Endothelial cell (in vitro differentiated cells): ENCODE data around the gene GNG8. TPM values are rescaled to one million over a fixed set of nuclear protein-coding genes. Genes with fewer than 3 reads are reported as not detected.
A peak's percentile ranks its signal among the peaks of the same experiment; 100 is the strongest.

ENCODE experiments used
- DNase-seq: peaks from one replicate; pipeline ENCODE4 v3.0.0; 2021; ENCODE audit warnings: low spot score
- H3K27ac Mint-ChIP-seq: one replicate; pipeline ENCODE4 v1.8.0; 2021; ENCODE audit warnings: mixed read lengths, inconsistent platforms; ENCODE audit not compliant: unreplicated experiment
- H3K27me3 Mint-ChIP-seq: one replicate; pipeline ENCODE4 v1.8.0; 2021; ENCODE audit warnings: mild to moderate bottlenecking, moderate library complexity, mixed read lengths, inconsistent platforms; ENCODE audit not compliant: unreplicated experiment
- H3K36me3 Mint-ChIP-seq: one replicate; pipeline ENCODE4 v1.8.0; 2021; ENCODE audit warnings: mild to moderate bottlenecking, low read depth, mixed read lengths, inconsistent platforms; ENCODE audit not compliant: unreplicated experiment
- H3K4me1 Mint-ChIP-seq: one replicate; pipeline ENCODE4 v1.8.0; 2021; ENCODE audit warnings: mild to moderate bottlenecking, mixed read lengths, inconsistent platforms; ENCODE audit not compliant: unreplicated experiment
- H3K4me3 Mint-ChIP-seq: one replicate; pipeline ENCODE4 v1.8.0; 2021; ENCODE audit warnings: mild to moderate bottlenecking, mixed read lengths, inconsistent platforms; ENCODE audit not compliant: unreplicated experiment
- H3K9me3 Mint-ChIP-seq: one replicate; pipeline ENCODE4 v1.8.0; 2021; ENCODE audit warnings: mixed read lengths, inconsistent platforms; ENCODE audit not compliant: unreplicated experiment
- total RNA-seq: library from RNA; stranded (reverse); fragmentation: NEBNext Ultra II Directional; extraction: Animal tissue kit (Norgen Biotek cat#: 25700); gene quantifications from one replicate; pipeline ENCODE4 v1.2.1, GENCODE V29; 2021; ENCODE audit not compliant: unreplicated experiment
- TF ChIP-seq, protein P1 (sequence below): fragments of 200-600 bp; sonication (generic); IDR thresholded peaks from one replicate; pipeline ENCODE4 v1.5.0; 2021; ENCODE audit warnings: antibody characterized with exemption; ENCODE audit not compliant: unreplicated experiment

Gene GNG8
- total RNA-seq, 1 donor from 2014 or later: not detected

DNA sequence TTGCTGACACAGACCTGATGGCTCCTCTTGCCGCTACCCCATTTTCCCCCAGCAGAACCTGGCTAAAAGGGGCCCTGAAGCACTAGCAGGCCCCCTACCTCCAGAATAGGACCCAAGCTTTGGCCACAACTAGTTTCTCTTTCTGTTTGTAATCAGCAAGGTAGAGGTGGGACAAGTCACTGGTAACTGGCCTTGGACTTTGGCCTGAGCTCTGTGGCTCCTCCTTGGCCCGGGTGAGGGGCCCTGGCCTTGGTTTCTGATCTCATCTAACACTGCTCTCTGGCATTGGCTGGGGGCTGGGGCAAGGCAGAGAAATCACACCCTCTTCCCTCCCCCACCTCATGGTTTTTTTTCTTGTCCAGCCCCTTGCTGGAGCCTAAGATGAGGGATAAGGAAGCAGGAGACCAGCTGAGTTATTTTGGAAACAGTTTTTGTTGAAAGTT lies 32.8 kb downstream of the GNG8 start:
- Mint-ChIP-seq H3K27me3 (peaks cover 12% of the 10 kb centered on the region), H3K4me1 (peaks cover 20% of the 10 kb centered on the region), H3K27ac (no peak overlapping the region), H3K9me3 (no peaks in the 10 kb centered on the region), H3K36me3 (peaks cover 21% of the 10 kb centered on the region), H3K4me3 (peak overlapping the region; percentile 59)
- TF ChIP-seq, protein P1, sequence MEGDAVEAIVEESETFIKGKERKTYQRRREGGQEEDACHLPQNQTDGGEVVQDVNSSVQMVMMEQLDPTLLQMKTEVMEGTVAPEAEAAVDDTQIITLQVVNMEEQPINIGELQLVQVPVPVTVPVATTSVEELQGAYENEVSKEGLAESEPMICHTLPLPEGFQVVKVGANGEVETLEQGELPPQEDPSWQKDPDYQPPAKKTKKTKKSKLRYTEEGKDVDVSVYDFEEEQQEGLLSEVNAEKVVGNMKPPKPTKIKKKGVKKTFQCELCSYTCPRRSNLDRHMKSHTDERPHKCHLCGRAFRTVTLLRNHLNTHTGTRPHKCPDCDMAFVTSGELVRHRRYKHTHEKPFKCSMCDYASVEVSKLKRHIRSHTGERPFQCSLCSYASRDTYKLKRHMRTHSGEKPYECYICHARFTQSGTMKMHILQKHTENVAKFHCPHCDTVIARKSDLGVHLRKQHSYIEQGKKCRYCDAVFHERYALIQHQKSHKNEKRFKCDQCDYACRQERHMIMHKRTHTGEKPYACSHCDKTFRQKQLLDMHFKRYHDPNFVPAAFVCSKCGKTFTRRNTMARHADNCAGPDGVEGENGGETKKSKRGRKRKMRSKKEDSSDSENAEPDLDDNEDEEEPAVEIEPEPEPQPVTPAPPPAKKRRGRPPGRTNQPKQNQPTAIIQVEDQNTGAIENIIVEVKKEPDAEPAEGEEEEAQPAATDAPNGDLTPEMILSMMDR: no peak
- DNase-seq: no peak

DNA sequence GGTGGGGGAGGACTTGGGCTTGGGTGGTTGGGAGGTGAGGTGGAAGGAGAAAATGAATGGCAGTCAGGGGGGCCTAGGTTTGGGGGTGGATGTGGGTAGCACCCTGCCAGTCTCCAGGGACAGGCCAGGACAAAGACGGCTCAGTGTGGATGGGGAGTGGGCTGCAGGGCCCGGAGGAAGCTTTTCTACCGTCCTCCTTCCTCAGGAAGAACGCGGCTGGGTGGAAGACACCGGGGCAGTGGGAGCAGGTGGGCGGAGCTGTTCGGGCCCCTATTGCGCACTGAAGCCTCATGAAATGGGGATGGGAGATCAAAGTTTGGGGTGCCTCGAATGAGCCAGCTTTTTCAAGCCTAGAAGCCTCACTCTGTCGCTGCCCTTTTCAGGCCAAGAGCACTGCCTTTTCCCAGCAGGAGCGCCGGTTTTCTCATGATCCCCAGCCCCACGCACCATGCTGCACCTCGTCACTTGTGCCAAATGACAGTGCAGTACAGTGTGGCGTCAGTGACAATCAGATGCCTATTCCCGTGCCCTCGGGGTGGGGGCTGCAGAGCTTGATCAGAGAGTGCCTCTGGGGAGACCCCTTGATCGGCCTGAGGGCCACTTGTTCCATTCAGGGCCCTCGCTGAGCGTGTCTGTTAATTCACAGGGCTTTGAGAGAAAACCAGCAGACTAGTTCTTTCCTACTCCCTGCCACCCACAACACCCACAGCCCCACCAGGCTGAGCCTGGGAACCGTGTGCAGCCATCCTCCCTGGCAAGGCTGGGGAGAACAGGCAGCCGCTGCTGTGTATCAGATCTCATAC lies 33.4 kb downstream of the GNG8 start:
- Mint-ChIP-seq H3K36me3 (peaks cover 15% of the 10 kb centered on the region), H3K4me3 (peak overlapping the region; percentile 97), H3K27me3 (peaks cover 10% of the 10 kb centered on the region), H3K27ac (peak overlapping the region; percentile 73), H3K9me3 (no peaks in the 10 kb centered on the region), H3K4me1 (peaks cover 20% of the 10 kb centered on the region)
- TF ChIP-seq, protein P1: no peak
- peak; percentile 41 for DNase-seq

DNA sequence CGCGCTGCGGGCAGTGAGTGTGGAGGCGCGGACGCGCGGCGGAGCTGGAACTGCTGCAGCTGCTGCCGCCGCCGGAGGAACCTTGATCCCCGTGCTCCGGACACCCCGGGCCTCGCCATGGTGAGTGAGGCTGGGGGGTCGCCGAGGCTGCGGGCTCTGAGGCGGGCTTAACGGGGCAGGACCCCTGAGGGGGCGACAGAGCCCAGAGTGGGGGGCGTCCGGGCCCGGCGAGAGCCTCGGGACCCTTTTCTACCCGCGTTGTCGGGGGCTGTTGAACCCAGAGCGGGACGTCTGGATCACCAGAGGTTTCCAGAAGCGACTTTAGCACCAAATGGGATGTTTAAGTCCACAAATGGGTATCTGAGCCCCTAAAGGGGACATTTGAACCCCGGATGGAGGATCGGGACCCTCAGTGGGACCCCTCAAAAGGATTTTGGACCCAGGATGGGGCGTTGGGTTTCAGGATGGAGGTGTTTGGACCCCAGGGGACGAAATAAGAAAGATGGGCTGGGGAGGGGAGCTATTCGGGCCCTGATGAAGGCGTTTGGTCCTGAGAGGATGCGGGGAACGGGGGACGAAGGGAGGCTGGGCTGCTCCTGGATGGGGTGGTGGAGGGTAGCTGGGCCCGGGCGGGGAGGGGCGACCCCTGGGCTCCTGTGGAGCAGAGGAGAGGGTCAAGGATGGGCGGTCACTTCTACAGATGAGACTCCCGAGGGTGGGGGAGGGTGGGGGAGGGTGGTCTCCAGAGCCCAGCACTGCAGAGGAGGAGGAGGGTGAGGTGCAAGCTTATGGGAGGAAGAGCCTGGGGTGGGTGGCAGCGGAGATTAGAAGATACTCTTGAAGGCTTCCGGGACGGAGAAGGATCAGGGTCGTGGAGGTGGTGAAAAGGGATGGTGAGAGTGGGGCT lies 34.4 kb downstream of the GNG8 start, which contains the start of gene CALM3:
Gene CALM3 (plus strand): TSS at position 13 of the 907 bp plus-strand sequence. CDS start 105 bp downstream, at position 118.
- Mint-ChIP-seq H3K4me1 (peaks cover 20% of the 10 kb centered on the region), H3K27ac (peak within 1 kb of the TSS; percentile 100), H3K4me3 (peak within 1 kb of the TSS; percentile 97), H3K27me3 (peaks cover 10% of the 10 kb centered on the region), H3K36me3 (peaks cover 12% of the 10 kb centered on the region), H3K9me3 (no peaks in the 10 kb centered on the region)
- TF ChIP-seq, protein P1: no peak
- no peak for DNase-seq

DNA sequence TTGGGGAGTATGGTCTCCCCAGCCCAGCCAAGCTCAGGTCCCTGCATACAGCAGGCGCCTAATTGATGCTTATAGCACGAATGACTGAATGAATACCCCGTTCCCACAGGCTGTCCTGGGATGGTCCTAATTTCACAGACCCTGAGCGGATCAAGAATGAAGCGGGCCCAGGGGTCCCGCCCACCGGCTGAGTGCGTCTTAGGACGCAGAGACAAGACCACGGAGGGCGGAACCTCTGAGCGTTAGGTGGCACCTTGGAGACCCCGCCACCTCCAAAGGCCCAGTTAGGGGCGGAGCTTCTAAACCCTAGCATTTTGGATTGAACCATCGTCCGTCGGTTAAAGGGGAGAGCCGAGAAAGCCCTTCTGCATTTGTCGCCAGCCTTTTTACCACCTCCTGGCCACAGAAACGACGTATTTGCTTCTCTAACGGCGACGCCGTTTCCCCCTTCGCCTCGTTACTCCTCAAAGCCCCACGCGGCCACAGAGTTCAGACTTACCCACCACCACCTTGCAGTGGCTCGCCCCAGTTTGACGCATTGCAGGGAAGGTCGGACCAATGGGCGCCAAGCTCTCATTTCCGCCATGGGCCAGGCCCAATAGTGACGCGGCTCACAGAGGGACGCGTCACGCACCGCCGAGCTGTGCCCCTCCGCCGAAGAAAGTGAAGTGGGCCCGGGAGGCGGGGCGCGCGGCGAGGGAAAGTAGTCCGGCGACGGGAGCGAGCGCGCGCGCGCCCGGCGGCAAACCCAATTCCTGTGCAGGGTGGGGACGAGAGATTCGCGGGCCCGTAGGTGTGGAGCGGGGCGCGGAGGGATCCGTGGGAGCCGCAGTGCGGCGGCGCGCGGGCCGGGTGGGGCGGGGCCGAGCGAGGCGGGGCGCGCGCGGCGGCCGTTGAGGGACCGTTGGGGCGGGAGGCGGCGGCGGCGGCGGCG lies 35.4 kb downstream of the GNG8 start:
- Mint-ChIP-seq H3K9me3 (no peaks in the 10 kb centered on the region), H3K27me3 (peaks cover 8% of the 10 kb centered on the region), H3K36me3 (peaks cover 7% of the 10 kb centered on the region), H3K4me1 (peaks cover 17% of the 10 kb centered on the region), H3K27ac (peak overlapping the region; percentile 100), H3K4me3 (peak overlapping the region; percentile 94)
- TF ChIP-seq, protein P1: no peak
- peak; percentile 96 for DNase-seq
